WTC11 (cell line): ENCODE measurements around the gene MLXIPL. TPM values are rescaled to one million over a fixed set of nuclear protein-coding genes. Genes with fewer than 3 reads are reported as not detected.
"Not testable (repeated sequence)": the region's sequence is repeated elsewhere in the genome, so short reads cannot be mapped to it uniquely, and the experiment has no call there.

Experiments used
- ATAC-seq: fragments of 200-7000 bp; cut with Tn5 transposase; 2 replicates; pipeline ENCODE4 v1.10.0; 2021; ENCODE audit warnings: mild to moderate bottlenecking, moderate library complexity
- CTCF ChIA-PET: fragments of 300-600 bp; sonication (Branson Sonifier 250); formaldehyde crosslinking; loops from one replicate; lab custom pipeline; 2021; ENCODE audit warnings: antibody characterized with exemption; lab: Charles Lee
- POLR2A ChIA-PET: fragments of 350-600 bp; sonication (Branson Sonifier 250); formaldehyde crosslinking; loops from one replicate; lab custom pipeline; 2021; ENCODE audit warnings: antibody characterized with exemption; lab: Charles Lee
- DNase-seq: peaks from one replicate; pipeline ENCODE4 v3.0.0; 2021; ENCODE audit warnings: low spot score
- H3K27ac Mint-ChIP-seq: 2 replicates; pipeline ENCODE4 v1.8.0; 2021; ENCODE audit warnings: mixed read lengths
- H3K27me3 Mint-ChIP-seq: 2 replicates; pipeline ENCODE4 v1.8.0; 2021; ENCODE audit warnings: low read depth, mild to moderate bottlenecking, moderate library complexity, mixed read lengths
- H3K36me3 Mint-ChIP-seq: 2 replicates; pipeline ENCODE4 v1.8.0; 2021; ENCODE audit warnings: mixed read lengths
- H3K4me1 Mint-ChIP-seq: 2 replicates; pipeline ENCODE4 v1.8.0; 2022; ENCODE audit warnings: mixed read lengths
- H3K4me3 Mint-ChIP-seq: 2 replicates; pipeline ENCODE4 v1.8.0; 2021; ENCODE audit warnings: mild to moderate bottlenecking, moderate library complexity, mixed read lengths
- H3K9me3 Mint-ChIP-seq: 2 replicates; pipeline ENCODE4 v1.8.0; 2021; ENCODE audit warnings: mixed read lengths
- CBFB ChIP-seq: sonication (generic); formaldehyde crosslinking; IDR thresholded peaks from 2 replicates; pipeline ENCODE4 v1.8.1; 2022; ENCODE audit warnings: mild to moderate bottlenecking, low read depth, missing genetic modification reagents
- ESRRA ChIP-seq: sonication (generic); formaldehyde crosslinking; IDR thresholded peaks from 2 replicates; pipeline ENCODE4 v1.8.1; 2022; ENCODE audit warnings: mild to moderate bottlenecking, missing genetic modification reagents, borderline replicate concordance
- GRHL2 ChIP-seq: fragments of 250-450 bp; sonication (Bioruptor Pico); IDR thresholded peaks from 2 replicates; pipeline ENCODE4 v1.8.0; 2022; ENCODE audit warnings: mild to moderate bottlenecking, moderate library complexity; ENCODE audit not compliant: insufficient replicate concordance, severe bottlenecking
- MYBL2 ChIP-seq: sonication (generic); formaldehyde crosslinking; IDR thresholded peaks from 2 replicates; pipeline ENCODE4 v1.8.1; 2023; ENCODE audit warnings: mild to moderate bottlenecking, moderate library complexity, missing genetic modification reagents
- NR2C2 ChIP-seq: sonication (generic); formaldehyde crosslinking; IDR thresholded peaks from 2 replicates; pipeline ENCODE4 v1.8.0; 2022; ENCODE audit warnings: mild to moderate bottlenecking, missing genetic modification reagents
- OVOL2 ChIP-seq: fragments of 250-450 bp; sonication (Bioruptor Pico); IDR thresholded peaks from 2 replicates; pipeline ENCODE4 v1.9.0; 2021; ENCODE audit warnings: mild to moderate bottlenecking, borderline replicate concordance
- SMAD3 ChIP-seq: sonication (generic); formaldehyde crosslinking; IDR thresholded peaks from 2 replicates; pipeline ENCODE4 v1.8.0; 2022; ENCODE audit warnings: missing genetic modification reagents, mild to moderate bottlenecking, borderline replicate concordance
- ZNF121 ChIP-seq: sonication (generic); formaldehyde crosslinking; IDR thresholded peaks from 2 replicates; pipeline ENCODE4 v1.8.0; 2023; ENCODE audit warnings: missing genetic modification reagents
- total RNA-seq: library from RNA; stranded (reverse); gene quantifications from 3 replicates; pipeline ENCODE4 v1.2.3, GENCODE V29; 2021
- TF ChIP-seq, protein P1 (sequence below): sonication (generic); formaldehyde crosslinking; IDR thresholded peaks from 2 replicates; pipeline ENCODE4 v1.8.1; 2023; ENCODE audit warnings: mild to moderate bottlenecking, missing genetic modification reagents, borderline replicate concordance
- TF ChIP-seq, protein P2 (sequence below): sonication (generic); formaldehyde crosslinking; IDR thresholded peaks from 2 replicates; pipeline ENCODE4 v1.8.0; 2023; ENCODE audit warnings: missing genetic modification reagents, mild to moderate bottlenecking, borderline replicate concordance
- TF ChIP-seq, protein P3 (sequence below): fragments of 250-450 bp; sonication (Bioruptor Pico); IDR thresholded peaks from 2 replicates; pipeline ENCODE4 v2.1.2; 2022; ENCODE audit warnings: mild to moderate bottlenecking, moderate library complexity

MLXIPL gene
- total RNA-seq, 1 experiment from 2014 or later: 20.4 TPM

DNA sequence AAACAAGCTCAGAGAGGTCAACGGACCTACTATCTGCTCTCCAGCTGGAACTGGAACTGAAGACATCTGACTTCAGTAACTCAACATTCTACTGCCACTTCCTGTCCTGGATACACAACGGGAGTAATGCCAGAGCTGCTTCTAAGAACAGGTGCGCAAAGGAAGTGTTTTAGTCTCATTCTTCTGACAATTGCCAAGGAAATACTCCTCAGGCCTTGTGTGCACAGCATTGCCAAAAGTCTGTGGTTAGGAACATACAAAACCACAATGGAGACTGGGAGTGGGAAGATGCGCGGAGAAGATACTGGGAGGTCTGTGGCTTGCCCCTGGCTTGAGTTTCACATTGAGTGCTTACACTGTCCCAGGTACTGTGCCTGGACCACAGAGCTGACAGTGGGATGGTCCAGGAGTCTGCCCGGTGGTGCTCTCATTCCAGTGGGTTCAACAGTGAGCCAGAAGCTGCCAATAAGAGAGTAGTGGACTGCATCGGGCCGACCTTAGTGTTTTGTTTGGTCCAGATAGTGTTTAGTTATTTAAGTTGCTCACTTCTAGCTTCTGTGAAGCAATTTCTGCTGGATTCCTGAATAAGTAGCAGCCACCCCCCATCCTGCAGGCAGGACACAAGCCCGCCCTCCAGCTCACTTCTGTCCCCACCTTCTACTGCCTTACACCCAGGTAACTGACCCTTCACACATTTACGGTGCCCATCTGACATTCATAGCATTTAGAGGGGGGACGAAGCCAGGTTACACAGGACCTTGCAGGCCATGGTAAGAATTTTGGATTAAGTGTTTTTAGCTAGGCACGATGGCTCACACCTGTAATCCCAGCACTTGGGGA lies 56.3 kb downstream of the MLXIPL start:
- H3K4me3 Mint-ChIP-seq: no peak overlapping the region
- CTCF ChIA-PET: interaction anchor here (0.5 to 0.8 kb wide), 2 partner anchors 10 to 101 kb away, joined by 3 read pairs; partner anchors contain the start of gene TBL2
- ATAC-seq (no peak), DNase-seq (no peak)
- no peak overlapping the region; the same call in 1 of the 2 replicates for H3K27ac Mint-ChIP-seq
- no peaks in the 10 kb centered on the region for H3K27me3 Mint-ChIP-seq
- POLR2A ChIA-PET: interaction anchor here (1.2 kb wide), 1 partner anchor 10 kb away, joined by 3 read pairs; the partner anchor contains the start of gene TBL2
- TF ChIP-seq, protein P1, sequence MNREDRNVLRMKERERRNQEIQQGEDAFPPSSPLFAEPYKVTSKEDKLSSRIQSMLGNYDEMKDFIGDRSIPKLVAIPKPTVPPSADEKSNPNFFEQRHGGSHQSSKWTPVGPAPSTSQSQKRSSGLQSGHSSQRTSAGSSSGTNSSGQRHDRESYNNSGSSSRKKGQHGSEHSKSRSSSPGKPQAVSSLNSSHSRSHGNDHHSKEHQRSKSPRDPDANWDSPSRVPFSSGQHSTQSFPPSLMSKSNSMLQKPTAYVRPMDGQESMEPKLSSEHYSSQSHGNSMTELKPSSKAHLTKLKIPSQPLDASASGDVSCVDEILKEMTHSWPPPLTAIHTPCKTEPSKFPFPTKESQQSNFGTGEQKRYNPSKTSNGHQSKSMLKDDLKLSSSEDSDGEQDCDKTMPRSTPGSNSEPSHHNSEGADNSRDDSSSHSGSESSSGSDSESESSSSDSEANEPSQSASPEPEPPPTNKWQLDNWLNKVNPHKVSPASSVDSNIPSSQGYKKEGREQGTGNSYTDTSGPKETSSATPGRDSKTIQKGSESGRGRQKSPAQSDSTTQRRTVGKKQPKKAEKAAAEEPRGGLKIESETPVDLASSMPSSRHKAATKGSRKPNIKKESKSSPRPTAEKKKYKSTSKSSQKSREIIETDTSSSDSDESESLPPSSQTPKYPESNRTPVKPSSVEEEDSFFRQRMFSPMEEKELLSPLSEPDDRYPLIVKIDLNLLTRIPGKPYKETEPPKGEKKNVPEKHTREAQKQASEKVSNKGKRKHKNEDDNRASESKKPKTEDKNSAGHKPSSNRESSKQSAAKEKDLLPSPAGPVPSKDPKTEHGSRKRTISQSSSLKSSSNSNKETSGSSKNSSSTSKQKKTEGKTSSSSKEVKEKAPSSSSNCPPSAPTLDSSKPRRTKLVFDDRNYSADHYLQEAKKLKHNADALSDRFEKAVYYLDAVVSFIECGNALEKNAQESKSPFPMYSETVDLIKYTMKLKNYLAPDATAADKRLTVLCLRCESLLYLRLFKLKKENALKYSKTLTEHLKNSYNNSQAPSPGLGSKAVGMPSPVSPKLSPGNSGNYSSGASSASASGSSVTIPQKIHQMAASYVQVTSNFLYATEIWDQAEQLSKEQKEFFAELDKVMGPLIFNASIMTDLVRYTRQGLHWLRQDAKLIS (CRISPR knock-in tag): no peak
- TF ChIP-seq SMAD3 (CRISPR knock-in tag): 0 out of 2 replicates have a peak, but pooled peaks have one; percentile 43
- peaks cover 31% of the 10 kb centered on the region for H3K36me3 Mint-ChIP-seq
- peaks cover 8% of the 10 kb centered on the region; the same call in 1 of the 2 replicates for H3K4me1 Mint-ChIP-seq
- H3K9me3 Mint-ChIP-seq: no peaks in the 10 kb centered on the region

DNA sequence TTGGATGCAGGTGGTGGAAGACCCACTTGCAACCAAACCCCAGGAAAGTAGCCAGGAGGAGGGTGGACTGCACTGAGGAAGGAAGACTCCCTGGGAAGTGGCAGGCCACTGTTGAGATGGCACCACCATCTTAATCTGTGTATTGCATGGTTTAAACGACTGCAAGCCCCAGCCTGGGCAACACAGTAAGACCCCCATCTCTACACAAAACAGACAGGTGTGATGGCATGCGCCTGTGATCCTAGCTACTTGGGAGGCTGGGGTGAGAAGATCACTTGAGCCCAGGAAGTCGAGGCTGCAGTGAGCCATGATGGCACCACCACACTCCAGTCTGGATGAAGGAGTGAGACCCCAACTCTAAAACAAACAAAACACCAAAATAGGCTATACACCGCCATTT lies 57.2 kb downstream of the MLXIPL start:
- H3K27me3 Mint-ChIP-seq: peaks cover under 1% of the 10 kb centered on the region; the same call in 1 of the 2 replicates
- no peak overlapping the region for H3K27ac Mint-ChIP-seq
- POLR2A ChIA-PET: interaction anchor here (1.2 kb wide), 1 partner anchor 11 kb away, joined by 3 read pairs; the partner anchor contains the start of gene TBL2
- ATAC-seq: no peak
- peaks cover 3% of the 10 kb centered on the region; the same call in 1 of the 2 replicates for H3K9me3 Mint-ChIP-seq
- no peak for DNase-seq
- TF ChIP-seq ZNF121 (CRISPR knock-in tag): peak; percentile 95
- TF ChIP-seq, protein P2, sequence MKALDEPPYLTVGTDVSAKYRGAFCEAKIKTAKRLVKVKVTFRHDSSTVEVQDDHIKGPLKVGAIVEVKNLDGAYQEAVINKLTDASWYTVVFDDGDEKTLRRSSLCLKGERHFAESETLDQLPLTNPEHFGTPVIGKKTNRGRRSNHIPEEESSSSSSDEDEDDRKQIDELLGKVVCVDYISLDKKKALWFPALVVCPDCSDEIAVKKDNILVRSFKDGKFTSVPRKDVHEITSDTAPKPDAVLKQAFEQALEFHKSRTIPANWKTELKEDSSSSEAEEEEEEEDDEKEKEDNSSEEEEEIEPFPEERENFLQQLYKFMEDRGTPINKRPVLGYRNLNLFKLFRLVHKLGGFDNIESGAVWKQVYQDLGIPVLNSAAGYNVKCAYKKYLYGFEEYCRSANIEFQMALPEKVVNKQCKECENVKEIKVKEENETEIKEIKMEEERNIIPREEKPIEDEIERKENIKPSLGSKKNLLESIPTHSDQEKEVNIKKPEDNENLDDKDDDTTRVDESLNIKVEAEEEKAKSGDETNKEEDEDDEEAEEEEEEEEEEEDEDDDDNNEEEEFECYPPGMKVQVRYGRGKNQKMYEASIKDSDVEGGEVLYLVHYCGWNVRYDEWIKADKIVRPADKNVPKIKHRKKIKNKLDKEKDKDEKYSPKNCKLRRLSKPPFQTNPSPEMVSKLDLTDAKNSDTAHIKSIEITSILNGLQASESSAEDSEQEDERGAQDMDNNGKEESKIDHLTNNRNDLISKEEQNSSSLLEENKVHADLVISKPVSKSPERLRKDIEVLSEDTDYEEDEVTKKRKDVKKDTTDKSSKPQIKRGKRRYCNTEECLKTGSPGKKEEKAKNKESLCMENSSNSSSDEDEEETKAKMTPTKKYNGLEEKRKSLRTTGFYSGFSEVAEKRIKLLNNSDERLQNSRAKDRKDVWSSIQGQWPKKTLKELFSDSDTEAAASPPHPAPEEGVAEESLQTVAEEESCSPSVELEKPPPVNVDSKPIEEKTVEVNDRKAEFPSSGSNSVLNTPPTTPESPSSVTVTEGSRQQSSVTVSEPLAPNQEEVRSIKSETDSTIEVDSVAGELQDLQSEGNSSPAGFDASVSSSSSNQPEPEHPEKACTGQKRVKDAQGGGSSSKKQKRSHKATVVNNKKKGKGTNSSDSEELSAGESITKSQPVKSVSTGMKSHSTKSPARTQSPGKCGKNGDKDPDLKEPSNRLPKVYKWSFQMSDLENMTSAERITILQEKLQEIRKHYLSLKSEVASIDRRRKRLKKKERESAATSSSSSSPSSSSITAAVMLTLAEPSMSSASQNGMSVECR (CRISPR knock-in tag): no peak
- TF ChIP-seq, all 79 proteins: peak for 1
- Mint-ChIP-seq H3K4me1 (peaks cover 8% of the 10 kb centered on the region; the same call in 1 of the 2 replicates), H3K4me3 (no peak overlapping the region), H3K36me3 (peaks cover 22% of the 10 kb centered on the region)
- CTCF ChIA-PET: no interaction called here

DNA sequence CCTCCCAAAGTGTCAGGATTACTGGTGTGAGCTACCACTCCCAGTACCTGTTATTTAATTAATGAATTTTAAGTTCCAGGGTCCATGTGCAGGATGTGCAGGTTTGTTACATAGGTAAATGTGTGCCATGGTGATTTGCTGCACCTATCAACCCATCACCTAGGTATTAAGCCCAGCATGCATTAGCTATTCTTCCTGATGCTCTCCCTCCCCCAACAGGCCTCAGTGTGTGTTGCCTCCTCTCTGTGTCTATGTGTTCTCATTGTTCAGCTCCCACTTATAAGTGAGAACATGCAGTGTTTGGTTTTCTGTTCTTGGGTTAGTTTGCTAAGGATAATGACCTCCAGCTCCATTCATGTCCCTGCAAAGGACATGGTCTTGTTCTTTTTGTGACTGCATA lies 57.9 kb downstream of the MLXIPL start:
- DNase-seq, H3K27ac Mint-ChIP-seq, H3K9me3 Mint-ChIP-seq, H3K4me3 Mint-ChIP-seq, H3K4me1 Mint-ChIP-seq, POLR2A ChIA-PET, H3K27me3 Mint-ChIP-seq, ATAC-seq: not testable (repeated sequence)
- peaks cover 18% of the 10 kb centered on the region for H3K36me3 Mint-ChIP-seq
- CTCF ChIA-PET: interaction anchor here (1.1 kb wide), 1 partner anchor 191 kb away, joined by 3 read pairs; no protein-coding TSS in a partner anchor

DNA sequence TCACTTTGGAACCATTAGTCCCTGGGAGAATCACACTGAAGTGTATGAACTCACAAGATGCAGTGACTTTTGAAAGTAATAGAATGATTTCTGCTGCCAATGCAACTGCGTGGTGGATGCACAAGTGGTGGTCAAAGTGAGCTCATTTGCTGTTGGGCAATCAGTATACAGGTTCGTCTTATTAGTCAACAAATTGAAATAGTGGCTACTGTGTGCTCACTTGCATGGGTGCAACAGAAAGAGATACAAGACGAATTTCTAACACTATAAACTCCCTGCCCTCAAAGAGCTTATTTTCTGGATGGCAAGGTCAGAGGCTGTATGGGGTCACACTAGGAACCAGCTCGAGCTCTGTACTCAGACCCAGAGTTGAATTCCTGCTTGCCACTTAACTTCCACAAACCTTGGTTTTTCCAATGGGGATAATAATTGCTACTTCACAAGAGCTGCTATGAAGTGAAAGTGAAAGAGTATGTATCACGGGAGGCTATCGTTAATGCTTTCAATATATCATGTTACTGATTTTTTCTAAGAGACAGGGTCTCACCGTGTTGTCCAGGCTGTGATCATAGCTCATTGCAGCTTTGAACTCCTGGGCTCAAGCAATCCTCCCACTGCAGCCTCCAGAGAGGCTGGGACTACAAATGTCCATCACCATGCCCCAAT lies 58.5 kb downstream of the MLXIPL start:
- ChIA-PET CTCF (interaction anchor here (1.1 kb wide), 1 partner anchor 192 kb away, joined by 3 read pairs; no protein-coding TSS in a partner anchor), POLR2A (no interaction called here)
- Mint-ChIP-seq H3K27me3 (peaks cover 10% of the 10 kb centered on the region), H3K27ac (no peak overlapping the region), H3K9me3 (peaks cover 3% of the 10 kb centered on the region; the same call in 1 of the 2 replicates), H3K4me3 (no peak overlapping the region), H3K36me3 (peaks cover 12% of the 10 kb centered on the region), H3K4me1 (peaks cover 8% of the 10 kb centered on the region; the same call in 1 of the 2 replicates)
- ATAC-seq: no peak
- DNase-seq: no peak
- TF ChIP-seq, protein P3, sequence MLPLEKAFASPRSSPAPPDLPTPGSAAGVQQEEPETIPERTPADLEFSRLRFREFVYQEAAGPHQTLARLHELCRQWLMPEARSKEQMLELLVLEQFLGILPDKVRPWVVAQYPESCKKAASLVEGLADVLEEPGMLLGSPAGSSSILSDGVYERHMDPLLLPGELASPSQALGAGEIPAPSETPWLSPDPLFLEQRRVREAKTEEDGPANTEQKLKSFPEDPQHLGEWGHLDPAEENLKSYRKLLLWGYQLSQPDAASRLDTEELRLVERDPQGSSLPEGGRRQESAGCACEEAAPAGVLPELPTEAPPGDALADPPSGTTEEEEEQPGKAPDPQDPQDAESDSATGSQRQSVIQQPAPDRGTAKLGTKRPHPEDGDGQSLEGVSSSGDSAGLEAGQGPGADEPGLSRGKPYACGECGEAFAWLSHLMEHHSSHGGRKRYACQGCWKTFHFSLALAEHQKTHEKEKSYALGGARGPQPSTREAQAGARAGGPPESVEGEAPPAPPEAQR: no peak
- no peak for TF ChIP-seq OVOL2 (CRISPR knock-in tag)
- no peak for TF ChIP-seq GRHL2 (CRISPR knock-in tag)
- TF ChIP-seq ESRRA: no peak
- no peak for TF ChIP-seq CBFB (CRISPR knock-in tag)
- no peak for TF ChIP-seq MYBL2 (CRISPR knock-in tag)
- TF ChIP-seq NR2C2 (CRISPR knock-in tag): no peak
